Breast epithelium (tissue), 3 donors: ENCODE data around the gene ACACB.

Experiments
- POLR2A ChIP-seq: fragments of 450-650 bp; IDR thresholded peaks from one replicate; pipeline ENCODE4 v1.6.1; 2016; ENCODE audit warnings: antibody characterized with exemption, mild to moderate bottlenecking, moderate library complexity
- TF ChIP-seq, protein P1 (sequence below), 3 donors: fragments of 450-650 bp; IDR thresholded peaks; one replicate each; pipeline ENCODE4 v1.5.1; 2016 to 2017; ENCODE audit warnings: antibody characterized with exemption in 3 of 3, mild to moderate bottlenecking in 3 of 3, moderate library complexity in 3 of 3

DNA sequence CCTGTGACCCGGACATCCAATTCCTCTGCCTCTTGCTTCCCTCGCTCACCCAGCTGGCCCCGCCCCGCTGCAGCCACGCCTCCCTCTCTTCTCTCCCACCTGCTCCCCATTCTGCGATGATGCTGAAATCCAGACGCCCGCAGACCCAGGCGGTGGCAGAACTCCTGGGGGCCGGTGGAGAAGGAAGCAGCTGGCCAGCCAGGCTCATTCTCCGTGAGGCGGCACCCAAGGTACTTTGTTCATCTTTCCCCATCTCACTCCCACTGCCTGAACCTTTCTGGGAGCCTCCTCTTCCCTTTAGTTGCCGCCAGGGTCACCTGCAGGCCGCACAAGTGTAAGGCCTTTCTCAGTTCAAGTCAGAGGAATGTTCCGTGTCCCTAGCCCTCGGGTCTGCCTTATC, 157.0 kb downstream of the ACACB start:
- TF ChIP-seq, protein P1, sequence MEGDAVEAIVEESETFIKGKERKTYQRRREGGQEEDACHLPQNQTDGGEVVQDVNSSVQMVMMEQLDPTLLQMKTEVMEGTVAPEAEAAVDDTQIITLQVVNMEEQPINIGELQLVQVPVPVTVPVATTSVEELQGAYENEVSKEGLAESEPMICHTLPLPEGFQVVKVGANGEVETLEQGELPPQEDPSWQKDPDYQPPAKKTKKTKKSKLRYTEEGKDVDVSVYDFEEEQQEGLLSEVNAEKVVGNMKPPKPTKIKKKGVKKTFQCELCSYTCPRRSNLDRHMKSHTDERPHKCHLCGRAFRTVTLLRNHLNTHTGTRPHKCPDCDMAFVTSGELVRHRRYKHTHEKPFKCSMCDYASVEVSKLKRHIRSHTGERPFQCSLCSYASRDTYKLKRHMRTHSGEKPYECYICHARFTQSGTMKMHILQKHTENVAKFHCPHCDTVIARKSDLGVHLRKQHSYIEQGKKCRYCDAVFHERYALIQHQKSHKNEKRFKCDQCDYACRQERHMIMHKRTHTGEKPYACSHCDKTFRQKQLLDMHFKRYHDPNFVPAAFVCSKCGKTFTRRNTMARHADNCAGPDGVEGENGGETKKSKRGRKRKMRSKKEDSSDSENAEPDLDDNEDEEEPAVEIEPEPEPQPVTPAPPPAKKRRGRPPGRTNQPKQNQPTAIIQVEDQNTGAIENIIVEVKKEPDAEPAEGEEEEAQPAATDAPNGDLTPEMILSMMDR (IDR thresholded peaks at IDR 0.05), result no peak
- no peak for TF ChIP-seq POLR2A
